Measurements from ENCODE around the gene CDK5.
A peak's percentile ranks its signal among the peaks of the same experiment; 100 is the strongest.

- no peak for TF ChIP-seq EZH2 (IDR thresholded peaks at IDR 0.05)
- peak; percentile 50; the same call in 1 of the 2 replicates for TF ChIP-seq POLR2AphosphoS5 (IDR thresholded peaks at IDR 0.05; ENCODE audit: borderline replicate concordance, low read depth, low read length)
These were observed 4.4 kb upstream of the CDK5 start for GRCh38 chr7:151062111-151062398.

Data from SK-N-MC (cell line).